ENCODE results near the gene KIF2A. TPM values are rescaled to one million over a fixed set of nuclear protein-coding genes. Genes with fewer than 3 reads are reported as not detected.

The KIF2A gene
- total and polyA plus RNA-seq, 2 donors (not counting 3 experiments of a cell fraction or from before 2014, with no cell fraction given), result 17.1 to 65.1 TPM

GRCh38 chr5:62340979-62341378 is 35.0 kb downstream of the KIF2A start:
- Histone ChIP-seq H3K4me2 (ENCODE audit: insufficient read depth, low read length) (no peak overlapping the region), H3K4me3 (replicated peaks in 1 of 3; ENCODE audit: insufficient read depth in 1 of 3, low read depth in 1 of 3, low read length in 3 of 3) (no peak overlapping the region), H3K79me2 (ENCODE audit: control insufficient read depth, insufficient read depth, low read length) (peaks cover 50% of the 10 kb centered on the region), H3K36me3 (ENCODE audit: control insufficient read depth in 2 of 2, extremely low read depth in 1 of 2, insufficient read depth in 2 of 2, low read length in 2 of 2) (no peaks in the 10 kb centered on the region), H4K20me1 (replicated peaks; ENCODE audit: control insufficient read depth, extremely low read depth, insufficient read depth, low read length) (peaks cover 2% of the 10 kb centered on the region), H3K9ac (replicated peaks; ENCODE audit: extremely low read depth, insufficient read depth, low read length) (no peak overlapping the region), H2AFZ (ENCODE audit: low read depth, low read length) (no peak overlapping the region), H3K9me3 (replicated peaks; ENCODE audit: control insufficient read depth, insufficient read depth, low read length) (no peaks in the 10 kb centered on the region), H3K27ac (ENCODE audit: insufficient read depth, low read depth, low read length) (no peak overlapping the region), H3K9me1 (replicated peaks; ENCODE audit: control insufficient read depth, extremely low read depth, insufficient read depth, low read length) (no peaks in the 10 kb centered on the region), H3K4me1 (ENCODE audit: control insufficient read depth, extremely low read depth, insufficient read depth, low read length) (peaks cover 9% of the 10 kb centered on the region), H3K27me3 (ENCODE audit: control insufficient read depth in 2 of 2, insufficient read depth in 2 of 2, low read length in 2 of 2) (no peaks in the 10 kb centered on the region)
- FAIRE-seq (no peak), DNase-seq (ENCODE audit: low read depth, low spot score) (no peak)
- ChIA-PET CTCF (interaction anchor here (1.0 to 1.1 kb wide), 2 partner anchors 14 to 116 kb away, joined by 3 read pairs; no protein-coding TSS in a partner anchor), POLR2A (no interaction called here)
- BruUV-seq (replicated peaks), result no TSS peak
- dilution Hi-C loops (cut with MboI; ENCODE audit: extremely low pct_ligation_motif_present, low sequenced_read_pairs), result no loop called here
- no peak for TF ChIP-seq GATA2 (IDR thresholded peaks at IDR 0.05; ENCODE audit: insufficient read depth, insufficient read length, low read depth, low read length)
- no peak for TF ChIP-seq MAX (IDR thresholded peaks at IDR 0.05; ENCODE audit: insufficient read depth, insufficient read length)
- TF ChIP-seq EZH2 (IDR thresholded peaks at IDR 0.05; ENCODE audit: borderline replicate concordance, low read depth, low read length, severe bottlenecking), result no peak
- TF ChIP-seq POLR2AphosphoS5 (IDR thresholded peaks at IDR 0.05; ENCODE audit: insufficient read depth, low read depth, low read length), result no peak
- no peak for TF ChIP-seq MYC (IDR thresholded peaks at IDR 0.05; ENCODE audit: low read depth, low read length)
- no peak for TF ChIP-seq CTCF (IDR thresholded peaks at IDR 0.05; ENCODE audit: extremely low read depth in 1 of 2, insufficient read depth in 1 of 2, low read depth in 1 of 2, low read length in 2 of 2)
- intact Hi-C loops (cut with micrococcal nuclease), result loop anchor here (5.0 kb wide), 1 partner anchor 34 kb away; the partner anchor contains the start of gene KIF2A

All from endothelial cell of umbilical vein (primary cell).